HCT116 (cell line): ENCODE data around the gene LRRTM4. TPM values are rescaled to one million over a fixed set of nuclear protein-coding genes. Genes with fewer than 3 reads are reported as not detected.

Experiments used
- ATAC-seq: fragments of 200-7000 bp; cut with Tn5 transposase; 2 replicates; pipeline ENCODE4 v1.9.1; 2020; ENCODE audit warnings: mild to moderate bottlenecking, moderate library complexity
- BruUV-seq: library from RNA; stranded (reverse); fragments of 400-500 nt; replicated peaks from 2 replicates; lab custom pipeline; 2021; lab: Mats Ljungman, UMichigan
- CTCF ChIA-PET: fragments of 300-600 bp; sonication (Branson Sonifier 250); formaldehyde crosslinking; loops from one replicate; lab custom pipeline; 2021; ENCODE audit warnings: antibody characterized with exemption; lab: Charles Lee
- POLR2A ChIA-PET: fragments of 300-600, 350-600 bp; sonication (Branson Sonifier 250); formaldehyde crosslinking; loops from one replicate; lab custom pipeline; 2021; ENCODE audit warnings: antibody characterized with exemption; lab: Charles Lee
- RAD21 ChIA-PET, 2 experiments: fragments of 300-600 bp; sonication (Branson Sonifier 250); formaldehyde crosslinking; loops; one replicate each; lab custom pipeline; 2023; ENCODE audit warnings: low total read pairs in 2 of 2; ENCODE audit not compliant: uncharacterized antibody in 2 of 2, unreplicated experiment in 2 of 2, low non-redundant PET in 1 of 2; lab: Charles Lee
- DNase-seq: peaks from one replicate; pipeline ENCODE4 v3.0.0-alpha.2; 2010; ENCODE audit warnings: low read depth, low spot score
- H2AFZ ChIP-seq: fragments of 200-600 bp; shearing (Covaris generic), sonication (generic); 2 replicates; pipeline ENCODE4 v1.6.1; 2017; ENCODE audit warnings: low read depth, mixed run types, mixed read lengths, antibody characterized with exemption, low read length; ENCODE audit not compliant: poor library complexity, severe bottlenecking
- H3K27ac ChIP-seq: 2 replicates; pipeline ENCODE4 v1.5.1; 2012; ENCODE audit warnings: low read depth, low read length
- H3K27me3 ChIP-seq: fragments of 200-600 bp; sonication (generic); 2 replicates; pipeline ENCODE4 v1.6.1; 2016; ENCODE audit warnings: mixed run types, low read length, mixed read lengths; ENCODE audit not compliant: insufficient read depth
- H3K36me3 ChIP-seq, 2 experiments: fragments of 200-500 bp in 1 of 2; fragments of 200-600 bp in 1 of 2; sonication (Bioruptor generic) in 1 of 2; sonication (generic) in 1 of 2; 2 replicates each; pipeline versions ENCODE4 v1.5.1 to v1.6.1; 2014 to 2016; ENCODE audit warnings: low read length in 2 of 2, inconsistent platforms in 1 of 2, mixed read lengths in 1 of 2, mixed run types in 1 of 2; ENCODE audit not compliant: insufficient read depth in 2 of 2, control insufficient read depth in 1 of 2
- H3K4me1 ChIP-seq, 2 experiments: fragments of 200-600 bp in 1 of 2; sonication (generic) in 1 of 2; 2 replicates each; pipeline versions ENCODE4 v1.5.1 to v1.6.1; 2012 to 2017; ENCODE audit warnings: low read length in 2 of 2, inconsistent platforms in 1 of 2, mild to moderate bottlenecking in 1 of 2, mixed read lengths in 1 of 2, mixed run types in 1 of 2, moderate library complexity in 1 of 2; ENCODE audit not compliant: insufficient read depth in 2 of 2, control insufficient read depth in 1 of 2
- H3K4me2 ChIP-seq: fragments of 200-600 bp; sonication (generic); 2 replicates; pipeline ENCODE4 v1.6.1; 2017; ENCODE audit warnings: mixed run types, low read length, mixed read lengths
- H3K4me3 ChIP-seq, 2 experiments: fragments of 200-600 bp in 1 of 2; sonication (generic) in 1 of 2; replicated peaks in 1 of 2; 2 replicates each; pipeline ENCODE4 v1.5.1; 2011 to 2016; ENCODE audit warnings: low read length in 2 of 2, control low read depth in 1 of 2, low read depth in 1 of 2, mild to moderate bottlenecking in 1 of 2, mixed read lengths in 1 of 2, mixed run types in 1 of 2
- H3K79me2 ChIP-seq: fragments of 200-600 bp; sonication (generic); 2 replicates; pipeline ENCODE4 v1.6.1; 2017; ENCODE audit warnings: mild to moderate bottlenecking, mixed run types, low read length, moderate library complexity, mixed read lengths; ENCODE audit not compliant: insufficient read depth
- H3K9ac ChIP-seq: fragments of 200-600 bp; sonication (generic); 2 replicates; pipeline ENCODE4 v1.6.1; 2016; ENCODE audit warnings: low read length, mixed read lengths
- H3K9me2 ChIP-seq: fragments of 200-600 bp; sonication (generic), shearing (Covaris generic); 2 replicates; pipeline ENCODE4 v1.6.1; 2017; ENCODE audit warnings: mixed run types, mild to moderate bottlenecking, moderate library complexity; ENCODE audit not compliant: insufficient read depth
- H3K9me3 ChIP-seq, 2 experiments: fragments of 200-500 bp in 1 of 2; fragments of 200-600 bp in 1 of 2; sonication (Bioruptor generic) in 1 of 2; sonication (generic) in 1 of 2; 2 replicates each; pipeline ENCODE4 v1.6.1; 2014 to 2017; ENCODE audit warnings: low read length in 2 of 2, mixed read lengths in 2 of 2, inconsistent platforms in 1 of 2, low read depth in 1 of 2, mild to moderate bottlenecking in 1 of 2, mixed run types in 1 of 2, moderate library complexity in 1 of 2; ENCODE audit not compliant: control insufficient read depth in 1 of 2, insufficient read depth in 1 of 2
- H4K20me1 ChIP-seq: fragments of 200-600 bp; sonication (generic), shearing (Covaris generic); 2 replicates; pipeline ENCODE4 v1.6.1; 2017; ENCODE audit warnings: mixed run types, mild to moderate bottlenecking, moderate library complexity; ENCODE audit not compliant: insufficient read depth
- EGR1 ChIP-seq: IDR thresholded peaks from 2 replicates; pipeline ENCODE4 v1.6.1; 2012; ENCODE audit warnings: low read depth
- EZH2 ChIP-seq: fragments of 200-600 bp; sonication (generic); IDR thresholded peaks from 2 replicates; pipeline ENCODE4 v1.6.1; 2017; ENCODE audit warnings: antibody characterized with exemption, mixed run types
- EZH2phosphoT487 ChIP-seq: fragments of 200-600 bp; IDR thresholded peaks from 2 replicates; pipeline ENCODE4 v1.6.1; 2018; ENCODE audit warnings: antibody characterized with exemption, borderline replicate concordance
- FOSL1 ChIP-seq: IDR thresholded peaks from 2 replicates; pipeline ENCODE4 v1.6.1; 2012; ENCODE audit warnings: low read depth
- JUND ChIP-seq: IDR thresholded peaks from 2 replicates; pipeline ENCODE4 v1.6.1; 2012
- POLR2A ChIP-seq: IDR thresholded peaks from 2 replicates; pipeline ENCODE4 v1.7.0; 2011; ENCODE audit warnings: borderline replicate concordance; ENCODE audit not compliant: insufficient read depth, insufficient read length; ENCODE audit errors: extremely low read depth
- RAD21 ChIP-seq: IDR thresholded peaks from 2 replicates; pipeline ENCODE4 v1.6.1; 2012; ENCODE audit warnings: low read depth, mild to moderate bottlenecking
- SRF ChIP-seq: IDR thresholded peaks from 2 replicates; pipeline ENCODE4 v1.6.1; 2012; ENCODE audit warnings: low read depth
- TCF7L2 ChIP-seq: IDR thresholded peaks from 2 replicates; pipeline ENCODE4 v1.7.0; 2011; ENCODE audit warnings: borderline replicate concordance, inconsistent platforms; ENCODE audit not compliant: insufficient read depth, insufficient read length; ENCODE audit errors: extremely low read depth
- YY1 ChIP-seq: IDR thresholded peaks from 2 replicates; pipeline ENCODE4 v1.6.1; 2011; ENCODE audit warnings: low read length, low read depth, moderate library complexity, mild to moderate bottlenecking; ENCODE audit not compliant: insufficient replicate concordance; ENCODE audit errors: extremely low read depth
- ZNF274 ChIP-seq: fragments of 200-500 bp; sonication (Bioruptor generic); IDR thresholded peaks from 2 replicates; pipeline ENCODE4 v1.6.1; 2014; ENCODE audit warnings: mild to moderate bottlenecking, low read depth, low read length, inconsistent platforms
- intact Hi-C: fragments of 100-400 bp; cut with micrococcal nuclease; formaldehyde crosslinking; loops from 2 replicates; pipeline ENCODE4 v1.10.0; 2022
- total RNA-seq: library from RNA; stranded (reverse); gene quantifications from one replicate; pipeline ENCODE4 v1.2.1, GENCODE V29; 2021; ENCODE audit not compliant: unreplicated experiment
- TF ChIP-seq, protein P1 (sequence below): IDR thresholded peaks from 2 replicates; pipeline ENCODE4 v1.6.1; 2012
- TF ChIP-seq, protein P2 (sequence below), 3 experiments: fragments of 200-600 bp in 1 of 3; sonication (generic) in 1 of 3; IDR thresholded peaks in 2 of 3; conservative IDR thresholded peaks in 1 of 3; 2 replicates each; pipeline ENCODE4 v1.5.1; 2012 to 2017; ENCODE audit warnings: low read depth in 2 of 3, low read length in 2 of 3, antibody characterized with exemption in 1 of 3, borderline replicate concordance in 1 of 3, control low read depth in 1 of 3, mild to moderate bottlenecking in 1 of 3, mixed read lengths in 1 of 3, mixed run types in 1 of 3, moderate library complexity in 1 of 3; ENCODE audit not compliant: insufficient read depth in 1 of 3
- TF ChIP-seq, protein P3 (sequence below): IDR thresholded peaks from 2 replicates; pipeline ENCODE4 v1.6.1; 2012; ENCODE audit warnings: low read depth

LRRTM4 gene
- total RNA-seq, 1 experiment from 2014 or later, result 0.25 TPM

DNA sequence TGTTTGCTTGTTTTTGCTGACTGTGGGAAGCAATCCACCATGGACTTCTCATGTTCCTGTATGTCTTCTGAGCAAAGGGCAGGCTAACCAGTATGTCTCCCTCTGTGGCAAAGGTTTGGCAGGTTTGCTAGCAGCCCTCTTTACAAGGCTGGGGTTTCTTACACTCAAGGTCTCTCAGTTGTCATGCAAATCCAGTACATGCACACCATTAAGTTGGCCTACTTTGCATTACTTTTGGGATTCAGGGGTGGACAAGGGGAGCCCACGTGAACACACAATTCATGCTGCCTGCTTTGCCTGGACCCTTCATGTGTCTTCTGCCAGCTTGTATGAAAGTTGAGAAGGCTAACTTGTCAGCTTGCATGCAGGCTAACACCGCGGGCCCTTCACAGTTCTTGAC is 134.9 kb downstream of the LRRTM4 start:
- TF ChIP-seq EZH2phosphoT487 (no peak), EGR1 (no peak), EZH2 (no peak)
- TF ChIP-seq, protein P1, sequence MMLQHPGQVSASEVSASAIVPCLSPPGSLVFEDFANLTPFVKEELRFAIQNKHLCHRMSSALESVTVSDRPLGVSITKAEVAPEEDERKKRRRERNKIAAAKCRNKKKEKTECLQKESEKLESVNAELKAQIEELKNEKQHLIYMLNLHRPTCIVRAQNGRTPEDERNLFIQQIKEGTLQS, result no peak
- Histone ChIP-seq H3K4me2 (no peak overlapping the region), H3K4me3 (no peak overlapping the region), H4K20me1 (no peaks in the 10 kb centered on the region), H3K27me3 (no peaks in the 10 kb centered on the region), H2AFZ (no peak overlapping the region), H3K9ac (no peak overlapping the region), H3K9me3 (peaks cover 7 to 27% of the 10 kb centered on the region in 2 experiments; a peak in 2 of 4 replicates), H3K27ac (no peak overlapping the region), H3K9me2 (no peaks in the 10 kb centered on the region), H3K36me3 (no peaks in the 10 kb centered on the region), H3K79me2 (no peaks in the 10 kb centered on the region), H3K4me1 (no peaks in the 10 kb centered on the region)
- ChIA-PET RAD21 (no interaction called here), CTCF (no interaction called here), POLR2A (no interaction called here)
- DNase-seq (no peak), ATAC-seq (no peak)
- intact Hi-C loops, result no loop called here
- no TSS peak for BruUV-seq

DNA sequence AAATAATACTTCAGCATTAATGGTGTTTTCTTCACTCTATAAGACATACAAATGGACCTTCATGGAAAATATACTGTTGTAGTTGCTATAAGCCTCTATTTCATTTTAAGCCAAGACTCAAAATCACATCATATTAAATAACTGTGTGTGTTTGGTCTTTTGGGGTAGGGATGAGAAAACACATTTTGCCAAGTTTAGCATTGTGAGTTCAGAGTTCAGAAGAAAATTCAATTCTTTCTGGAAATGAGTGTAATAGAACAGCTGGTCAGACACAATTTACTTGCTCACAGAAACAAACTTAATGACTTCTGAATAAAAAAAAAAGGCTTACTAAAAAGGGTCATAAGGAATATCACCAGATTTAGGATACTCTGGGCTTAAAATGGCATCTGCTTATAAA is 149.5 kb downstream of the LRRTM4 start:
- Histone ChIP-seq H3K9me3 (peaks cover 8 to 16% of the 10 kb centered on the region in 2 experiments), H3K4me1 (no peaks in the 10 kb centered on the region), H3K27me3 (no peaks in the 10 kb centered on the region), H3K9me2 (no peaks in the 10 kb centered on the region), H3K36me3 (no peaks in the 10 kb centered on the region), H4K20me1 (no peaks in the 10 kb centered on the region), H3K9ac (no peak overlapping the region), H3K4me3 (no peak overlapping the region), H3K79me2 (no peaks in the 10 kb centered on the region), H2AFZ (no peak overlapping the region), H3K27ac (no peak overlapping the region), H3K4me2 (no peak overlapping the region)
- RAD21 ChIA-PET, result no interaction called here
- POLR2A ChIA-PET, result no interaction called here
- intact Hi-C loops, result no loop called here
- no peak for ATAC-seq
- no peak for TF ChIP-seq ZNF274
- TF ChIP-seq, protein P2, sequence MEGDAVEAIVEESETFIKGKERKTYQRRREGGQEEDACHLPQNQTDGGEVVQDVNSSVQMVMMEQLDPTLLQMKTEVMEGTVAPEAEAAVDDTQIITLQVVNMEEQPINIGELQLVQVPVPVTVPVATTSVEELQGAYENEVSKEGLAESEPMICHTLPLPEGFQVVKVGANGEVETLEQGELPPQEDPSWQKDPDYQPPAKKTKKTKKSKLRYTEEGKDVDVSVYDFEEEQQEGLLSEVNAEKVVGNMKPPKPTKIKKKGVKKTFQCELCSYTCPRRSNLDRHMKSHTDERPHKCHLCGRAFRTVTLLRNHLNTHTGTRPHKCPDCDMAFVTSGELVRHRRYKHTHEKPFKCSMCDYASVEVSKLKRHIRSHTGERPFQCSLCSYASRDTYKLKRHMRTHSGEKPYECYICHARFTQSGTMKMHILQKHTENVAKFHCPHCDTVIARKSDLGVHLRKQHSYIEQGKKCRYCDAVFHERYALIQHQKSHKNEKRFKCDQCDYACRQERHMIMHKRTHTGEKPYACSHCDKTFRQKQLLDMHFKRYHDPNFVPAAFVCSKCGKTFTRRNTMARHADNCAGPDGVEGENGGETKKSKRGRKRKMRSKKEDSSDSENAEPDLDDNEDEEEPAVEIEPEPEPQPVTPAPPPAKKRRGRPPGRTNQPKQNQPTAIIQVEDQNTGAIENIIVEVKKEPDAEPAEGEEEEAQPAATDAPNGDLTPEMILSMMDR (IDR thresholded peaks at IDR 0.05 in 2 of 3, conservative IDR thresholded peaks at IDR 0.05 in 1 of 3; ENCODE audit: borderline replicate concordance in 1 of 3, insufficient read depth in 1 of 3, low read depth in 2 of 3, low read length in 2 of 3), result no peak
- TF ChIP-seq EGR1, result no peak
- no peak for TF ChIP-seq SRF
- no peak for TF ChIP-seq TCF7L2
- TF ChIP-seq EZH2phosphoT487, result no peak
- no peak for TF ChIP-seq FOSL1
- TF ChIP-seq, protein P1, result no peak
- no peak for TF ChIP-seq YY1
- TF ChIP-seq, protein P3, sequence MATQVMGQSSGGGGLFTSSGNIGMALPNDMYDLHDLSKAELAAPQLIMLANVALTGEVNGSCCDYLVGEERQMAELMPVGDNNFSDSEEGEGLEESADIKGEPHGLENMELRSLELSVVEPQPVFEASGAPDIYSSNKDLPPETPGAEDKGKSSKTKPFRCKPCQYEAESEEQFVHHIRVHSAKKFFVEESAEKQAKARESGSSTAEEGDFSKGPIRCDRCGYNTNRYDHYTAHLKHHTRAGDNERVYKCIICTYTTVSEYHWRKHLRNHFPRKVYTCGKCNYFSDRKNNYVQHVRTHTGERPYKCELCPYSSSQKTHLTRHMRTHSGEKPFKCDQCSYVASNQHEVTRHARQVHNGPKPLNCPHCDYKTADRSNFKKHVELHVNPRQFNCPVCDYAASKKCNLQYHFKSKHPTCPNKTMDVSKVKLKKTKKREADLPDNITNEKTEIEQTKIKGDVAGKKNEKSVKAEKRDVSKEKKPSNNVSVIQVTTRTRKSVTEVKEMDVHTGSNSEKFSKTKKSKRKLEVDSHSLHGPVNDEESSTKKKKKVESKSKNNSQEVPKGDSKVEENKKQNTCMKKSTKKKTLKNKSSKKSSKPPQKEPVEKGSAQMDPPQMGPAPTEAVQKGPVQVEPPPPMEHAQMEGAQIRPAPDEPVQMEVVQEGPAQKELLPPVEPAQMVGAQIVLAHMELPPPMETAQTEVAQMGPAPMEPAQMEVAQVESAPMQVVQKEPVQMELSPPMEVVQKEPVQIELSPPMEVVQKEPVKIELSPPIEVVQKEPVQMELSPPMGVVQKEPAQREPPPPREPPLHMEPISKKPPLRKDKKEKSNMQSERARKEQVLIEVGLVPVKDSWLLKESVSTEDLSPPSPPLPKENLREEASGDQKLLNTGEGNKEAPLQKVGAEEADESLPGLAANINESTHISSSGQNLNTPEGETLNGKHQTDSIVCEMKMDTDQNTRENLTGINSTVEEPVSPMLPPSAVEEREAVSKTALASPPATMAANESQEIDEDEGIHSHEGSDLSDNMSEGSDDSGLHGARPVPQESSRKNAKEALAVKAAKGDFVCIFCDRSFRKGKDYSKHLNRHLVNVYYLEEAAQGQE, result no peak
- TF ChIP-seq JUND, result no peak
- TF ChIP-seq RAD21, result no peak
- no peak for TF ChIP-seq POLR2A
- DNase-seq, result no peak
- CTCF ChIA-PET, result no interaction called here
- BruUV-seq, result no TSS peak
